HEK293T (cell line): ENCODE measurements around the gene ARMS2.

Experiments used
- CTCF ChIA-PET: fragments of 350-600 bp; formaldehyde crosslinking; extraction: SDS; loops from one replicate; lab custom pipeline; 2021; ENCODE audit warnings: antibody characterized with exemption, inconsistent platforms; lab: Yijun Ruan, JAX
- POLR2A ChIA-PET: fragments of 350-600 bp; formaldehyde crosslinking; extraction: SDS; loops from one replicate; lab custom pipeline; 2020; ENCODE audit warnings: antibody characterized with exemption, inconsistent platforms; lab: Yijun Ruan, JAX
- DNase-seq: peaks from one replicate; pipeline ENCODE4 v3.0.0; 2012; ENCODE audit warnings: mixed read lengths; ENCODE audit errors: extremely low spot score
- ARNT ChIP-seq: fragments of 450-650 bp; IDR thresholded peaks from 2 replicates; pipeline ENCODE4 v1.6.1; 2017; ENCODE audit warnings: mild to moderate bottlenecking
- BHLHE40 ChIP-seq: fragments of 450-650 bp; IDR thresholded peaks from 2 replicates; pipeline ENCODE4 v1.6.1; 2016; ENCODE audit warnings: mild to moderate bottlenecking, moderate library complexity, borderline replicate concordance
- CTBP1 ChIP-seq: fragments of 450-650 bp; IDR thresholded peaks from 2 replicates; pipeline ENCODE4 v1.6.1; 2016; ENCODE audit warnings: borderline replicate concordance
- ELF4 ChIP-seq: fragments of 450-650 bp; IDR thresholded peaks from 2 replicates; pipeline ENCODE4 v1.6.1; 2017; ENCODE audit warnings: antibody characterized with exemption
- FOXA1 ChIP-seq: fragments of 450-650 bp; IDR thresholded peaks from 2 replicates; pipeline ENCODE4 v1.6.1; 2016; ENCODE audit warnings: mild to moderate bottlenecking
- FOXK2 ChIP-seq: fragments of 450-650 bp; IDR thresholded peaks from 2 replicates; pipeline ENCODE4 v1.6.1; 2016; ENCODE audit warnings: mild to moderate bottlenecking
- FOXM1 ChIP-seq: fragments of 450-650 bp; IDR thresholded peaks from 2 replicates; pipeline ENCODE4 v1.6.1; 2017; ENCODE audit warnings: mild to moderate bottlenecking, borderline replicate concordance
- HDGF ChIP-seq: fragments of 450-650 bp; IDR thresholded peaks from 2 replicates; pipeline ENCODE4 v1.6.1; 2017; ENCODE audit warnings: antibody characterized with exemption, borderline replicate concordance
- L3MBTL2 ChIP-seq: fragments of 450-650 bp; conservative IDR thresholded peaks from 2 replicates; pipeline ENCODE4 v1.6.1; 2016; ENCODE audit warnings: mild to moderate bottlenecking
- LEF1 ChIP-seq: fragments of 450-650 bp; IDR thresholded peaks from 2 replicates; pipeline ENCODE4 v1.6.1; 2017; ENCODE audit warnings: mild to moderate bottlenecking, borderline replicate concordance
- NFRKB ChIP-seq: fragments of 450-650 bp; IDR thresholded peaks from 2 replicates; pipeline ENCODE4 v1.6.1; 2016; ENCODE audit warnings: mild to moderate bottlenecking, moderate library complexity
- PKNOX1 ChIP-seq: fragments of 450-650 bp; IDR thresholded peaks from 2 replicates; pipeline ENCODE4 v1.6.1; 2016
- SP1 ChIP-seq: fragments of 450-650 bp; IDR thresholded peaks from 2 replicates; pipeline ENCODE4 v1.6.1; 2017
- SUZ12 ChIP-seq: fragments of 450-650 bp; IDR thresholded peaks from 2 replicates; pipeline ENCODE4 v1.6.1; 2016; ENCODE audit warnings: mild to moderate bottlenecking
- TARDBP ChIP-seq: fragments of 450-650 bp; IDR thresholded peaks from 2 replicates; pipeline ENCODE4 v1.6.1; 2016
- ZNF384 ChIP-seq: fragments of 450-650 bp; IDR thresholded peaks from 2 replicates; pipeline ENCODE4 v1.6.1; 2016

The ARMS2 gene

GRCh38 chr10:122427280-122427679 lies 27.2 kb upstream of the ARMS2 start:
- POLR2A ChIA-PET = no interaction called here
- no peak for TF ChIP-seq TARDBP
- no peak for TF ChIP-seq ELF4
- TF ChIP-seq ZNF384 = no peak
- no peak for TF ChIP-seq SUZ12
- TF ChIP-seq LEF1 = no peak
- no peak for TF ChIP-seq BHLHE40
- TF ChIP-seq L3MBTL2 = no peak
- no peak for TF ChIP-seq HDGF
- no peak for TF ChIP-seq PKNOX1
- TF ChIP-seq FOXK2 = no peak
- TF ChIP-seq NFRKB = no peak
- no peak for TF ChIP-seq ARNT
- no peak for TF ChIP-seq FOXM1
- TF ChIP-seq FOXA1 = no peak
- CTCF ChIA-PET = no interaction called here
- no peak for DNase-seq

GRCh38 chr10:122435212-122435827 lies 19.1 kb upstream of the ARMS2 start:
- no peak for TF ChIP-seq TARDBP
- no peak for TF ChIP-seq FOXM1
- TF ChIP-seq PKNOX1 = no peak
- TF ChIP-seq NFRKB = no peak
- no peak for TF ChIP-seq SUZ12
- TF ChIP-seq ARNT = no peak
- no peak for TF ChIP-seq CTBP1
- no peak for TF ChIP-seq SP1
- DNase-seq = no peak
- POLR2A ChIA-PET = no interaction called here

GRCh38 chr10:122441961-122442360 lies 12.5 kb upstream of the ARMS2 start:
- ChIA-PET POLR2A (no interaction called here), CTCF (interaction anchor here (1.3 kb wide), 1 partner anchor 143 kb away, joined by 4 read pairs; no protein-coding TSS in a partner anchor)
- no peak for DNase-seq
- no peak for TF ChIP-seq LEF1
- TF ChIP-seq PKNOX1 = no peak
- no peak for TF ChIP-seq NFRKB
- TF ChIP-seq ARNT = no peak
- TF ChIP-seq BHLHE40 = no peak
- no peak for TF ChIP-seq FOXA1
- TF ChIP-seq FOXM1 = no peak
- TF ChIP-seq L3MBTL2 = no peak
- no peak for TF ChIP-seq SUZ12
- TF ChIP-seq CTBP1 = no peak
- TF ChIP-seq SP1 = no peak
- TF ChIP-seq HDGF = no peak

More at GRCh38 chr10:122435212-122435827, 19.1 kb upstream of the ARMS2 start:
- CTCF ChIA-PET = interaction anchor here (0.5 to 4.6 kb wide), 15 partner anchors 11 to 387 kb away, joined by 3 to 38 read pairs (median 4); no protein-coding TSS in a partner anchor

GRCh38 chr10:122445469-122445868 lies 9.0 kb upstream of the ARMS2 start:
- ChIA-PET POLR2A (no interaction called here), CTCF (no interaction called here)
- DNase-seq = no peak
- TF ChIP-seq L3MBTL2 (no peak), ZNF384 (no peak), ARNT (no peak), TARDBP (no peak), FOXM1 (no peak), BHLHE40 (no peak), PKNOX1 (no peak), FOXK2 (no peak), LEF1 (no peak), CTBP1 (no peak), SUZ12 (no peak), NFRKB (no peak), HDGF (no peak), SP1 (no peak), ELF4 (no peak)

GRCh38 chr10:122445904-122446303 lies 8.5 kb upstream of the ARMS2 start:
- DNase-seq = no peak
- ChIA-PET POLR2A (no interaction called here), CTCF (interaction anchor here (1.7 kb wide), 1 partner anchor 11 kb away, joined by 5 read pairs; no protein-coding TSS in a partner anchor)
- TF ChIP-seq FOXA1 (no peak), FOXK2 (no peak), ELF4 (no peak), PKNOX1 (no peak), FOXM1 (no peak), LEF1 (no peak), SP1 (no peak), TARDBP (no peak), ARNT (no peak), HDGF (no peak), CTBP1 (no peak), BHLHE40 (no peak), NFRKB (no peak), ZNF384 (no peak), L3MBTL2 (no peak), SUZ12 (no peak)
